GM23338 (cell line): ENCODE results near the gene SEMA4D. TPM values are rescaled to one million over a fixed set of nuclear protein-coding genes. Genes with fewer than 3 reads are reported as not detected.

Experiments used
- ATAC-seq: fragments of 200-7000 bp; cut with Tn5 transposase; 3 replicates; pipeline ENCODE4 v1.9.1; 2020
- DNase-seq: peaks from one replicate; pipeline ENCODE4 v3.0.0-alpha.2; 2015; ENCODE audit warnings: low spot score
- H2AFZ ChIP-seq: fragments of 200-600 bp; sonication (generic); 2 replicates; pipeline ENCODE4 v1.8.0; 2016; ENCODE audit warnings: antibody characterized with exemption, mild to moderate bottlenecking, moderate library complexity
- H3F3A ChIP-seq: fragments of 200-600 bp; sonication (generic); replicated peaks from 2 replicates; pipeline ENCODE4 v1.8.0; 2017; ENCODE audit warnings: antibody characterized with exemption, mixed run types, low read depth
- H3K27ac ChIP-seq: fragments of 200-600 bp; sonication (generic); 2 replicates; pipeline ENCODE4 v1.6.1; 2016; ENCODE audit warnings: low read depth
- H3K27me3 ChIP-seq: fragments of 200-600 bp; sonication (generic); 2 replicates; pipeline ENCODE4 v1.8.0; 2016; ENCODE audit warnings: mild to moderate bottlenecking, mixed run types, moderate library complexity; ENCODE audit not compliant: insufficient read depth
- H3K36me3 ChIP-seq: fragments of 200-600 bp; sonication (generic); 2 replicates; pipeline ENCODE4 v1.8.0; 2016; ENCODE audit warnings: mild to moderate bottlenecking; ENCODE audit not compliant: insufficient read depth
- H3K4me1 ChIP-seq: fragments of 200-600 bp; sonication (generic); 2 replicates; pipeline ENCODE4 v1.8.0; 2016; ENCODE audit warnings: mild to moderate bottlenecking, moderate library complexity; ENCODE audit not compliant: insufficient read depth
- H3K4me2 ChIP-seq: fragments of 200-600 bp; sonication (generic); 2 replicates; pipeline ENCODE4 v1.7.1; 2017; ENCODE audit warnings: mixed run types
- H3K4me3 ChIP-seq: fragments of 200-600 bp; sonication (generic); 2 replicates; pipeline ENCODE4 v1.6.1; 2016; ENCODE audit warnings: mixed run types
- H3K79me2 ChIP-seq: fragments of 200-600 bp; sonication (generic); replicated peaks from 2 replicates; pipeline ENCODE4 v1.8.0; 2017; ENCODE audit warnings: mild to moderate bottlenecking; ENCODE audit not compliant: insufficient read depth
- H3K9me2 ChIP-seq: fragments of 200-600 bp; sonication (generic); 2 replicates; pipeline ENCODE4 v1.8.0; 2017; ENCODE audit not compliant: insufficient read depth
- H4K20me1 ChIP-seq: fragments of 200-600 bp; sonication (generic); replicated peaks from 2 replicates; pipeline ENCODE4 v1.8.0; 2017; ENCODE audit warnings: mild to moderate bottlenecking; ENCODE audit not compliant: insufficient read depth
- H3K27ac Mint-ChIP-seq: 2 replicates; pipeline ENCODE4 v1.8.0; 2020; ENCODE audit warnings: inconsistent platforms, mild to moderate bottlenecking, moderate library complexity, mixed read lengths
- H3K27me3 Mint-ChIP-seq: 3 replicates; pipeline ENCODE4 v1.8.0; 2022; ENCODE audit warnings: low read depth, mild to moderate bottlenecking, moderate library complexity, mixed read lengths, inconsistent platforms; ENCODE audit not compliant: insufficient read depth, poor library complexity
- H3K36me3 Mint-ChIP-seq: 3 replicates; pipeline ENCODE4 v1.8.0; 2021; ENCODE audit warnings: low read depth, mild to moderate bottlenecking, inconsistent platforms, moderate library complexity, mixed read lengths
- H3K4me1 Mint-ChIP-seq: 3 replicates; pipeline ENCODE4 v1.8.0; 2020; ENCODE audit warnings: mild to moderate bottlenecking, inconsistent platforms, mixed read lengths
- H3K4me3 Mint-ChIP-seq: 3 replicates; pipeline ENCODE4 v1.8.0; 2021; ENCODE audit warnings: moderate library complexity, mild to moderate bottlenecking, inconsistent platforms, mixed read lengths
- H3K9me3 Mint-ChIP-seq: 3 replicates; pipeline ENCODE4 v1.8.0; 2020; ENCODE audit warnings: moderate library complexity, mild to moderate bottlenecking, inconsistent platforms, mixed read lengths
- CREB1 ChIP-seq: fragments of 250-450 bp; sonication (Bioruptor Pico); IDR thresholded peaks from 2 replicates; pipeline ENCODE4 v1.5.0; 2020; ENCODE audit warnings: low read depth, mild to moderate bottlenecking, moderate library complexity
- CTCF ChIP-seq, 2 experiments: fragments of 200-600 bp in 1 of 2; sonication (generic) in 1 of 2; conservative IDR thresholded peaks; 2 replicates each; pipeline versions ENCODE4 v1.5.1 to v1.6.1; 2016 to 2017; ENCODE audit warnings: antibody characterized with exemption in 2 of 2, low read depth in 2 of 2, mild to moderate bottlenecking in 2 of 2, moderate library complexity in 1 of 2
- ETS1 ChIP-seq: IDR thresholded peaks from 2 replicates; pipeline ENCODE4 v1.6.1; 2016; ENCODE audit warnings: antibody characterized with exemption
- EZH2 ChIP-seq: fragments of 200-600 bp; sonication (generic); IDR thresholded peaks from one replicate; pipeline ENCODE4 v1.8.0; 2017; ENCODE audit warnings: antibody characterized with exemption, mild to moderate bottlenecking, low read depth; ENCODE audit not compliant: unreplicated experiment
- JUNB ChIP-seq: IDR thresholded peaks from one replicate; pipeline ENCODE4 v1.6.1; 2016; ENCODE audit warnings: antibody characterized with exemption; ENCODE audit not compliant: unreplicated experiment
- NANOG ChIP-seq: IDR thresholded peaks from 2 replicates; pipeline ENCODE4 v1.6.1; 2016; ENCODE audit warnings: antibody characterized with exemption, borderline replicate concordance
- POLR2AphosphoS5 ChIP-seq: IDR thresholded peaks from 2 replicates; pipeline ENCODE4 v1.6.1; 2016; ENCODE audit warnings: antibody characterized with exemption, low read depth
- REST ChIP-seq: IDR thresholded peaks from one replicate; pipeline ENCODE4 v1.6.1; 2018; ENCODE audit warnings: antibody characterized with exemption; ENCODE audit not compliant: unreplicated experiment
- STAT1 ChIP-seq: IDR thresholded peaks from one replicate; pipeline ENCODE4 v1.6.1; 2016; ENCODE audit warnings: antibody characterized with exemption; ENCODE audit not compliant: unreplicated experiment
- ZNF114 ChIP-seq: fragments of 250-450 bp; sonication (Bioruptor Pico); IDR thresholded peaks from 2 replicates; pipeline ENCODE4 v1.5.0; 2020; ENCODE audit warnings: mild to moderate bottlenecking, moderate library complexity
- polyA plus RNA-seq: library from polyadenylated mRNA; unstranded; fragments of >200 nt; fragmentation: Nextera tagmentation; extraction: Ambion mirVana; gene quantifications from 2 replicates; pipeline ENCODE4 v1.2.1, GENCODE V29; 2016
- total RNA-seq: library from RNA; depleted of rRNA; stranded (reverse); fragments of >200 nt; shearing (Covaris generic); gene quantifications from 2 replicates; pipeline ENCODE4 v1.2.3, GENCODE V29; 2014

SEMA4D gene
- total and polyA plus RNA-seq, 2 experiments from 2014 or later = 19.3 to 63.0 TPM

GRCh38 chr9:89342948-89343347 is 155.0 kb downstream of the SEMA4D start:
- Histone ChIP-seq H3K4me1 (no peaks in the 10 kb centered on the region), H3K27ac (no peak overlapping the region), H3K4me2 (no peak overlapping the region), H3K4me3 (no peak overlapping the region), H3K27me3 (no peaks in the 10 kb centered on the region), H3K79me2 (peaks cover 11% of the 10 kb centered on the region), H3K36me3 (peaks cover 44% of the 10 kb centered on the region; the same call in 1 of the 2 replicates), H4K20me1 (peaks cover 15% of the 10 kb centered on the region), H3K9me2 (no peaks in the 10 kb centered on the region), H2AFZ (no peak overlapping the region), H3F3A (no peaks in the 10 kb centered on the region)
- no peak overlapping the region for H3K4me3 Mint-ChIP-seq
- DNase-seq (no peak), ATAC-seq (no peak)
- no peaks in the 10 kb centered on the region for H3K4me1 Mint-ChIP-seq
- peaks cover under 1% of the 10 kb centered on the region for H3K27me3 Mint-ChIP-seq
- H3K9me3 Mint-ChIP-seq = no peaks in the 10 kb centered on the region
- H3K36me3 Mint-ChIP-seq = peaks cover 92% of the 10 kb centered on the region
- TF ChIP-seq NANOG (no peak), CTCF (conservative IDR thresholded peaks at IDR 0.05; ENCODE audit: low read depth in 2 of 2) (no peak), ETS1 (no peak), POLR2AphosphoS5 (no peak), REST (no peak), ZNF114 (CRISPR knock-in tag) (no peak), CREB1 (CRISPR knock-in tag) (no peak)
- H3K27ac Mint-ChIP-seq = no peak overlapping the region

- Histone ChIP-seq H3K27ac (no peak overlapping the region), H2AFZ (no peak overlapping the region), H3K36me3 (peaks cover 45% of the 10 kb centered on the region; the same call in 1 of the 2 replicates), H3F3A (no peaks in the 10 kb centered on the region), H3K4me1 (no peaks in the 10 kb centered on the region), H3K4me3 (no peak overlapping the region), H3K79me2 (peaks cover 11% of the 10 kb centered on the region), H4K20me1 (peaks cover 13% of the 10 kb centered on the region), H3K9me2 (no peaks in the 10 kb centered on the region), H3K27me3 (no peaks in the 10 kb centered on the region), H3K4me2 (no peak overlapping the region)
- no peak for ATAC-seq
- H3K36me3 Mint-ChIP-seq = peaks cover 94% of the 10 kb centered on the region
- H3K27me3 Mint-ChIP-seq = no peaks in the 10 kb centered on the region
- no peaks in the 10 kb centered on the region for H3K4me1 Mint-ChIP-seq
- no peak for TF ChIP-seq ETS1
- no peak for TF ChIP-seq CTCF (conservative IDR thresholded peaks at IDR 0.05; ENCODE audit: low read depth in 2 of 2)
- no peak for TF ChIP-seq STAT1
- TF ChIP-seq JUNB = no peak
- no peak for TF ChIP-seq REST
- no peak for TF ChIP-seq EZH2
- TF ChIP-seq ZNF114 (CRISPR knock-in tag) = no peak
- TF ChIP-seq CREB1 (CRISPR knock-in tag) = no peak
- no peak overlapping the region for H3K4me3 Mint-ChIP-seq
- no peaks in the 10 kb centered on the region for H3K9me3 Mint-ChIP-seq
- peak overlapping the region; percentile 92 for H3K27ac Mint-ChIP-seq
- DNase-seq = no peak
Observed at GRCh38 chr9:89342213-89342612, 155.7 kb downstream of the SEMA4D start.
